ENCODE results near the gene THEM4.

DNA sequence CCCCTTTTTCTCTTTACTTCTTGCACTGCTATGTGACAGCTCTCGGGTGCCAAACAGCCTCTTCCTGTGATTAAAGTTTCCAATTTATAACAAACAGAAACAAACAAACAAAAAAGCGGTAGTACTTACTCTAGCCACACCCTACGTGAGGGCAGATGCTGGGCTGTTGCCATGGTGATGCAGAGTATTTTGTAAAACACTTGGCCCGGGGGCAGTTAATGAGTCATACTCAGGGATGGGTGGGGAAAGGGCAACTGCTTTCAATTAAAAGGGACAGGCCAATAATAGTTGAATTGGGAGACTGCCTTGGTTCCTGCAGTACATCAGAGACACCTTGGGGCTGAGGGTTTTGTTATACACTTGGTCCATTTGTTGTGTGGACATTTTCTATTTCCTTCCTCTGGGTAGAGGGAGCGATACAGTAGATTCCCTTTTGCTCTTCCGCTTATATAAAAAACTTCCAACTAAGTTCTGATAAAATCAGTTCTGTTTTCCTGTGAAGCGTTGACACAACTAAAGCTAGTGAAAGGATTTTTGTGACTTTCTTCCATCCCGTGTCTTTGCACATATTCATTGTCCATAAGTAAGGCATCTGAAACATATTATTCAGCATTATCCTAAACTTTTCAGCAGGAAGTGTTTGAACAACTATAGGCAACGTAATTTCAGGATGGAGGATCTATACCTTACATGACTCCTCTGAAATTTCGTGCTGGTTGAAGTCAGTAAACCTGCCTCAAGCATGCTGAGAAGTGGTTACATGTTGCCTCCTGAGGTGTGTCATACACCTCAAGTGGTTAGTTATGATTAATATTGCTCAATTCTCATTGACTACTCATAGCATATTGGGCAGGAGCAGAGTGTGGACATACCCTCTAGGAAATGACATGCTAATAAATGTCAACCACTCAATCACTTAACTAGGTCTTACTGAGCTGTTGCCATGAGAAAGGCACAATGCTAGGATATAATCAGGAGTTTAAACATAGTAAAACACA lies 36.7 kb upstream of the THEM4 start:
- TF ChIP-seq, protein P1, sequence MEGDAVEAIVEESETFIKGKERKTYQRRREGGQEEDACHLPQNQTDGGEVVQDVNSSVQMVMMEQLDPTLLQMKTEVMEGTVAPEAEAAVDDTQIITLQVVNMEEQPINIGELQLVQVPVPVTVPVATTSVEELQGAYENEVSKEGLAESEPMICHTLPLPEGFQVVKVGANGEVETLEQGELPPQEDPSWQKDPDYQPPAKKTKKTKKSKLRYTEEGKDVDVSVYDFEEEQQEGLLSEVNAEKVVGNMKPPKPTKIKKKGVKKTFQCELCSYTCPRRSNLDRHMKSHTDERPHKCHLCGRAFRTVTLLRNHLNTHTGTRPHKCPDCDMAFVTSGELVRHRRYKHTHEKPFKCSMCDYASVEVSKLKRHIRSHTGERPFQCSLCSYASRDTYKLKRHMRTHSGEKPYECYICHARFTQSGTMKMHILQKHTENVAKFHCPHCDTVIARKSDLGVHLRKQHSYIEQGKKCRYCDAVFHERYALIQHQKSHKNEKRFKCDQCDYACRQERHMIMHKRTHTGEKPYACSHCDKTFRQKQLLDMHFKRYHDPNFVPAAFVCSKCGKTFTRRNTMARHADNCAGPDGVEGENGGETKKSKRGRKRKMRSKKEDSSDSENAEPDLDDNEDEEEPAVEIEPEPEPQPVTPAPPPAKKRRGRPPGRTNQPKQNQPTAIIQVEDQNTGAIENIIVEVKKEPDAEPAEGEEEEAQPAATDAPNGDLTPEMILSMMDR (IDR thresholded peaks at IDR 0.05), result no peak
- peak in 1 of 2 donors; percentile 41 for TF ChIP-seq POLR2A (IDR thresholded peaks at IDR 0.05)

Data from heart left ventricle (tissue), 13 donors.